Peyer's patch (tissue), 4 donors: ENCODE results near the gene PRKCZ. TPM values are rescaled to one million over a fixed set of nuclear protein-coding genes. Genes with fewer than 3 reads are reported as not detected.

ENCODE experiments used
- DNase-seq, 3 donors: peaks; one replicate each; pipeline ENCODE4 v3.0.0-alpha.2; 2017 to 2019
- H3K27ac ChIP-seq, 4 donors: fragments of 200-600 bp; sonication (generic); one replicate each; pipeline ENCODE4 v1.5.1; 2016 to 2019
- H3K27me3 ChIP-seq, 2 donors: fragments of 200-600 bp; sonication (generic); one replicate each; pipeline ENCODE4 v1.5.1; 2019
- H3K36me3 ChIP-seq, 3 donors: fragments of 200-600 bp; sonication (generic); one replicate each; pipeline ENCODE4 v1.5.1; 2016 to 2019
- H3K4me1 ChIP-seq, 4 donors: fragments of 200-600 bp; sonication (generic); one replicate each; pipeline ENCODE4 v1.5.1; 2016 to 2019
- H3K4me3 ChIP-seq, 4 donors: fragments of 200-600 bp; sonication (generic); 1 replicate in 3 of 4; 2 replicates in 1 of 4; pipeline ENCODE4 v1.5.1; 2016 to 2019; ENCODE audit warnings: mild to moderate bottlenecking in 1 of 4
- H3K9me3 ChIP-seq, 4 donors: fragments of 200-600 bp; sonication (generic); one replicate each; pipeline ENCODE4 v1.5.1; 2016 to 2019; ENCODE audit warnings: mild to moderate bottlenecking in 1 of 4
- POLR2A ChIP-seq, 2 donors: fragments of 450-650 bp; IDR thresholded peaks; one replicate each; pipeline ENCODE4 v1.5.1; 2017; ENCODE audit warnings: antibody characterized with exemption in 2 of 2, mild to moderate bottlenecking in 2 of 2, moderate library complexity in 2 of 2
- total RNA-seq, 4 donors: library from RNA; depleted of rRNA; stranded (reverse); fragments of >200 nt; gene quantifications; one replicate each; pipeline ENCODE4 v1.1.0, GENCODE V29; 2016
- TF ChIP-seq, protein P1 (sequence below), 6 experiments: fragments of 450-650 bp in 4 of 6; fragments of 200-600 bp in 2 of 6; sonication (generic) in 1 of 6; IDR thresholded peaks; one replicate each; pipeline ENCODE4 v1.5.1; 2017 to 2019; ENCODE audit warnings: antibody characterized with exemption in 6 of 6, mild to moderate bottlenecking in 3 of 6, moderate library complexity in 1 of 6

PRKCZ gene
- total RNA-seq, 4 donors from 2014 or later: 51.2 to 105 (median 93.6) TPM

DNA sequence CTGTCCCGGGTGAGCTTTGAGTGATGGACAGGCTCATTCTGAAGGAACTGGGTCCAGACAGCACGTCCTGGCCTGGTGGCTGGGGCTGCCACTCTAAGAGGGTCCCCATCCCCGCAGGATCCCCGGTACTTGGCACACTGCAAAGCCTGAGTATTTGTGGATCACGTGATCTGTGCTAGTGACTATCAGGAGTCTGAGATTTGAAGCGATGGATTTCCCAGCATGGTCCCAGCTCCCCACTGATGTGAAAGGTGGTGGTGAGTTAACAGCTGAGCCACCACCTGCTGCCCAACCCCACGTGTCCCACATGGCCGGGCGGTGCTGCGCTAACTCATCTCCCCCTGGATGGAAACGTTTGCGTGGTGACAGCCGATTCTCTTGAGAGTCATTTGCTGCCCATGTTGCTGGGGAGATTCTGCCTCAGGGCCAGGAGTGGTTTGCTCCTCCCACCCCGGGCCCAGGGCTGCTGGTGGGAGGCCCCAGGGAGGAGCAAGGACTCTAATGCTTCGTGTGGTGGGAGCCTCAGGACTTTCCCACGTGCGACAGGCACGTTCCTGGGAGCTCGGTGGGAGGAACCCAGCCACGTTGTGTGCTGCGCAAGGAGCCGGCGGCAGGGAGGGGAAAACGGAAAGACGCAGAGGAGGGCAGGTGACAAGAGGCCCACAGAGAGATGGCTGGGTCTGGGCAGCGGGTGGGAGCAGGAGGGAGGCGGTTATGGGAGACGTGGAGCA lies 129.2 kb downstream of the PRKCZ start:
- no peak for DNase-seq
- Histone ChIP-seq H3K9me3 (no peaks in the 10 kb centered on the region), H3K36me3 (peaks cover 0 to 33% (median 0%) of the 10 kb centered on the region in 3 donors)

DNA sequence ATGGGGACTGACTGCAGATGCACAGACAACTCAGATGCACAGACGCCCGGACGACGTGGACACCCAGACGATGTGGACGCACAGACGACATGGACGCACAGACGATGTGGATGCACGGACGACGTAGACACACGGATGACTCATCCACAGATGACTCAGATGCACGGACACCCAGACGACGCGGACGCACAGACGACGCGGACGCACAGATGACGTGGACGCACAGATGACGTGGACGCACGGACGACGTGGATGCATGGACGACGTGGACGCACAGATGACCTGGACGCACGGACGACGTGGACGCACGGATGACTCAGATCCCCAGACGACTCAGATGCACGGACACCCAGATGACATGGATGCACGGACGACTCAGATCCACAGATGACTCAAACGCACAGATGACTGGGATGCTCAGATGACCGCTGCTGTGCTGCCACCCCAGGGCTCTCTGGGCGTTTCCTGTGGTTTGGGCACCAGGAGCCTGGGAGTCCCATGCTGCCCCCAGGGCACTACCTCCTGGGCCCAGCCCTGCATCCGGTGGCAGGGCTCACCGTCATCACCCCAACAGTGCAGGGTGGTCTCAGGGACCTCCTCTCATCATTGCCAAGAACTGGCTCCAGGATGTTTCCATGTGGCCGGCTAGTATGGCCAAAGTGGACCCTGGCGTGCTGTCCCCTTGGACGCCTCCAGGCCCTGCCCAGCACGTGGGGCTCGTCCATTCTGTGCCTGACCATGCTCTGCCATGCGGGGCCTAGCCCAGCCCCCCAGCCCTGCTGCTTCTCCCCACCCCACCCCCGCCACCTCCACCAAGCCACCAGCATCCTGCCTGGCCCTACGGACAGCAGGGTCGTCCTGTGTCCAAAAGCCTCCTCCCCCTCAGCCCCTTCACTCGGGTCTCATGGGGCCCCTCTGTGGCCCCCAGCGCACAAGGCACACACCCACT lies 130.4 kb downstream of the PRKCZ start:
- no peaks in the 10 kb centered on the region for H3K4me1 ChIP-seq
- no peaks in the 10 kb centered on the region for H3K9me3 ChIP-seq
- TF ChIP-seq, protein P1, sequence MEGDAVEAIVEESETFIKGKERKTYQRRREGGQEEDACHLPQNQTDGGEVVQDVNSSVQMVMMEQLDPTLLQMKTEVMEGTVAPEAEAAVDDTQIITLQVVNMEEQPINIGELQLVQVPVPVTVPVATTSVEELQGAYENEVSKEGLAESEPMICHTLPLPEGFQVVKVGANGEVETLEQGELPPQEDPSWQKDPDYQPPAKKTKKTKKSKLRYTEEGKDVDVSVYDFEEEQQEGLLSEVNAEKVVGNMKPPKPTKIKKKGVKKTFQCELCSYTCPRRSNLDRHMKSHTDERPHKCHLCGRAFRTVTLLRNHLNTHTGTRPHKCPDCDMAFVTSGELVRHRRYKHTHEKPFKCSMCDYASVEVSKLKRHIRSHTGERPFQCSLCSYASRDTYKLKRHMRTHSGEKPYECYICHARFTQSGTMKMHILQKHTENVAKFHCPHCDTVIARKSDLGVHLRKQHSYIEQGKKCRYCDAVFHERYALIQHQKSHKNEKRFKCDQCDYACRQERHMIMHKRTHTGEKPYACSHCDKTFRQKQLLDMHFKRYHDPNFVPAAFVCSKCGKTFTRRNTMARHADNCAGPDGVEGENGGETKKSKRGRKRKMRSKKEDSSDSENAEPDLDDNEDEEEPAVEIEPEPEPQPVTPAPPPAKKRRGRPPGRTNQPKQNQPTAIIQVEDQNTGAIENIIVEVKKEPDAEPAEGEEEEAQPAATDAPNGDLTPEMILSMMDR (IDR thresholded peaks at IDR 0.05): no peak
- TF ChIP-seq POLR2A (IDR thresholded peaks at IDR 0.05): no peak
- no peaks in the 10 kb centered on the region for H3K27me3 ChIP-seq
- H3K4me3 ChIP-seq: no peak overlapping the region
- no peak for DNase-seq
- H3K36me3 ChIP-seq: peaks cover 0 to 42% (median 0%) of the 10 kb centered on the region in 3 donors
- H3K27ac ChIP-seq: no peak overlapping the region

More for the DNA sequence above, 129.2 kb downstream of the PRKCZ start:
- Histone ChIP-seq H3K4me1 (no peaks in the 10 kb centered on the region), H3K4me3 (no peak overlapping the region), H3K27me3 (no peaks in the 10 kb centered on the region), H3K27ac (no peak overlapping the region)
- TF ChIP-seq, protein P1 (IDR thresholded peaks at IDR 0.05): no peak
- TF ChIP-seq POLR2A (IDR thresholded peaks at IDR 0.05): no peak

DNA sequence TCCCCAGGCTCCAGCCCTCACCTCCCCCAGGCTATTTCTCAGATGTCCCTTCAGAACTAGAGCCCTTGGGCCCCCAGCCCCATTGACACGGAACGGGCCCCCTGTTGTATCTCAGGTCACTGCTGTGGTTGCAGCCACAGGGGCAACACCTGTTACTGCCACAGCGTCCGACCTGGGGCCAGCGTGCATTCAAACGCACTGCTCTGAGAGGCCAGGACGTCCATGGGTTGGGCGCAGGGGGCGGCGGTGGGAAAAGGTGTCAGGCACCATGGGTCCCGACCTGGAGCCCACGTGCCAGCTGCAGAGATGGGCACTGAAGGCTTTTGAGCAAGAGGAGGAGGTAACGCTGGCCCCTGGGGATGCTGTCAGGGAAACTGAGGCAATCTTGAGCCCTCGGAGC lies 131.1 kb downstream of the PRKCZ start:
- Histone ChIP-seq H3K4me3 (no peak overlapping the region), H3K27ac (no peak overlapping the region), H3K4me1 (no peaks in the 10 kb centered on the region), H3K36me3 (peaks cover 0 to 40% (median 0%) of the 10 kb centered on the region in 3 donors), H3K9me3 (no peaks in the 10 kb centered on the region), H3K27me3 (no peaks in the 10 kb centered on the region)
- no peak for TF ChIP-seq POLR2A (IDR thresholded peaks at IDR 0.05)
- TF ChIP-seq, protein P1 (IDR thresholded peaks at IDR 0.05): no peak
- DNase-seq: no peak

DNA sequence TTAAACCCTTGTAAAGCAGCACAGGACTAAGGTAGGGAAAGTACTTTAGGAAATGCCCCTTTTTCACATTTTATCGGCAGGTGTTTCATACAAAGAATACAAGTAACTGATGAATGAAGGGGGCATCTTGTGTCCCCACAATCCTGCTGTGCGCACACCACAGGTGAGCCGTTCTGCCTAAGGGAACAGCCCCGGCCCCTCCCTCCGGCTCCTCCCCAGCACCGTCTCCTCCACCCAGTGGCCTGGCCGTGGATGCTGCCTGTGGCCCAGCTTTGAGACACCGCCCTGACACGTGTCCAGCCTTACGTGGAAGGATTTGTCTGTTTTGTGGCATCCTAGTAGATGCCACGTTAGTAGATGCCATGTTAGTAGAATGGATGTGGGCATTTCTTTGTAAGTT lies 131.5 kb downstream of the PRKCZ start:
- H3K36me3 ChIP-seq: peaks cover 0 to 40% (median 0%) of the 10 kb centered on the region in 3 donors
- H3K27ac ChIP-seq: no peak overlapping the region
- H3K27me3 ChIP-seq: no peaks in the 10 kb centered on the region
- no peaks in the 10 kb centered on the region for H3K9me3 ChIP-seq
- no peaks in the 10 kb centered on the region for H3K4me1 ChIP-seq
- no peak overlapping the region for H3K4me3 ChIP-seq
- DNase-seq: no peak
- TF ChIP-seq, protein P1 (IDR thresholded peaks at IDR 0.05): no peak
- TF ChIP-seq POLR2A (IDR thresholded peaks at IDR 0.05): no peak

DNA sequence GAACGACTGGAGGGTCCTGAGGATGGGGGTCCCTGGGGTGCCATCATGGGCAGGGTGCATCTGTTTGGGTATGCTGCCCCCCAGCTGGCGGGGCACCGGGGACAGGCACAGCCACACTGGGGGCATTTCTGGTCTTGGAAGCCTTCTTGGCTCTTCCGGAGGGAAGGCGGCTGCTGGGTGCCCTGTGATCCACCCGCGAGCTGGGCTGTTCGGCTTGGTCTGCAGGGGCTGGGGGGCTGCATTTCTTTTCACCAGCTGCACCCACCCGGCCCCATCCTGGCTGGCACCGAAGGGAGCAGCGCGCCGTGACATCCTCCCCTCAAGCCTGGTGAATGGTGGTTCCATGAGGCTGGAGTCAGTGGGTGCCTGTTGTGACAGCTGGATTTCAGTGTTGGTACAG lies 132.2 kb downstream of the PRKCZ start:
- peaks cover 0 to 40% (median 0%) of the 10 kb centered on the region in 3 donors for H3K36me3 ChIP-seq
- H3K4me1 ChIP-seq: no peaks in the 10 kb centered on the region
- no peak overlapping the region for H3K27ac ChIP-seq
- TF ChIP-seq, protein P1 (IDR thresholded peaks at IDR 0.05): no peak
- no peak for TF ChIP-seq POLR2A (IDR thresholded peaks at IDR 0.05)
- H3K4me3 ChIP-seq: no peak overlapping the region
- no peak for DNase-seq
- H3K9me3 ChIP-seq: no peaks in the 10 kb centered on the region
- no peaks in the 10 kb centered on the region for H3K27me3 ChIP-seq
